GF-D8 (cell line): ENCODE data around the gene MRPL38.
A peak's percentile ranks its signal among the peaks of the same experiment; 100 is the strongest.
"Not testable (repeated sequence)": the region's sequence is repeated elsewhere in the genome, so short reads cannot be mapped to it uniquely, and the experiment has no call there.

Experiments
- DNase-seq: peaks from one replicate; lab custom pipeline; 2025; lab: John Stamatoyannopoulos, UW

MRPL38 gene

DNA sequence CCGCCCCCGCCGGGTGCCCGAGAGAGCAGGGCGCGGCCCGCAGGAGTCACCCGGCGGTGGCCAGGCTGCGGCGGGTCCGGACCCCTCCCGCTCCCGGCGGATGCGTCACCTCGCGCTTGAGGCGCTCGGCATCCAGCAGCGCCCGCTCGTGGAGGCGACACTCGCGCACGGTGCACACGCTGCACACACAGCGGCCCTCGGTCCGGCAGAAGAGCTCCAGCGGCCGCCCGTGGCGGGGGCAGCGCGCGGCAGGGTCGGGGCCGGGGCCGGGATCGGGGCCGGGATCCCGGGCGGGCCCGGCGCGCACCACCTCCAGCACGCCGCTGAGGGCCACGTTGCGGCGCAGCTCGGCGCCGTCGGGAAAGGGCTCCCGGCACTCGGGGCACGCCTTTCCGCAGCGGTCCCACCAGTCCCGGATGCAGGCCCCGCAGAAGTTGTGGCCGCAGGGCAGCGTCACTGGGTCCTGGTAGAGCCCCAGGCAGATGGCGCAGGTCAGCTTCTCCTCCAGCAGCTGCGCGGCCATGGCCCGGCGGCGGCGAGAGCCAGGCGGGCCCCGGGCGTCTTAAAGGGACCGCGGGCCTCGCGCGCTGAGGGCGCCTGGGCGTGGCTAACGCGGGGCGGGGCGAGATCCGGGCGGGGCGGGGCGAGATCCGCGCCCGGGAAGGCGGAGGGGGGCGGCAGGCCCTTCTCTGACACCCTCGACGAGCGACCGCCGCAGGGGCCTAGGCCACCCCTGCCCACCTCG, 8.1 kb downstream of the MRPL38 start, which contains the start of gene TRIM65:
Gene TRIM65 (minus strand): TSS at position 537 of the 745 bp plus-strand sequence. CDS start 14 bp downstream, at position 523.
- DNase-seq, result peak; percentile 36

DNA sequence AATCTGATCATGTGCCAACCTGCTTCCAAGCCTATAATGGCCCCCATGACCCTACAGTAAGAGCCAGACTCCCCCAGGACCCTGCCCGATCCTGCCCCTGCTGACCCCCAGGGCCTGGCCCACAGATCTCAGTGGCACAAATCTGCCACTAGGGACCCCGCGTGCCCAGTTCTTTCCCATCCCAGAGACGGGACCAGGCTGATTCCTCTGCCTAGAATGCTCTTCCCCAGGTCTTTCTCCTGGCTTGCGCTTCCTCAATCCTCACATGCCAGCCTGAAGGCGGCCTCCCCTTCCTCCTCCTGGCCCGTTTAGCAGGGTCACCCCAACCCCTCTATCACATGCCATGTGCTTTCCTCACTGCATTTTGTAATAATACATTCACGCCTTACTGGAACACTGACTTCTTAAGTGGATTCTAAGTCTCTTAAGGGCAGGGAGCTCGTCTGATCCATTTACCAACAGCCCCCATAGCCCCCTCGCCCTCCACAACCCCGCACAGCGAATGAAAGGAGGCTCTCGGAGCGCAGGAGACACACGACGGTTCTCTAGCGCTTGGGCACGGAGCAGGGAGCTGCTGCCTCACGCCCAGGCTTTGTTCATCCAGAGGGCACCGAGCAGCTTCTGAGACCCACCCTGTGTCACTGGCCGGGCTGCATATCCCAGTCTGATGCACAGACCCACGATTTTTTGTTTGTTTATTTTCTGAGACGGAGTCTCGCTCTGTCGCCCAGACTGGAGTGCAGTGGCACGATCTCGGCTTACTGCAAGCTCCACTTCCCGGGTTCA, 9.1 kb downstream of the MRPL38 start:
- DNase-seq, result peak; percentile 9

DNA sequence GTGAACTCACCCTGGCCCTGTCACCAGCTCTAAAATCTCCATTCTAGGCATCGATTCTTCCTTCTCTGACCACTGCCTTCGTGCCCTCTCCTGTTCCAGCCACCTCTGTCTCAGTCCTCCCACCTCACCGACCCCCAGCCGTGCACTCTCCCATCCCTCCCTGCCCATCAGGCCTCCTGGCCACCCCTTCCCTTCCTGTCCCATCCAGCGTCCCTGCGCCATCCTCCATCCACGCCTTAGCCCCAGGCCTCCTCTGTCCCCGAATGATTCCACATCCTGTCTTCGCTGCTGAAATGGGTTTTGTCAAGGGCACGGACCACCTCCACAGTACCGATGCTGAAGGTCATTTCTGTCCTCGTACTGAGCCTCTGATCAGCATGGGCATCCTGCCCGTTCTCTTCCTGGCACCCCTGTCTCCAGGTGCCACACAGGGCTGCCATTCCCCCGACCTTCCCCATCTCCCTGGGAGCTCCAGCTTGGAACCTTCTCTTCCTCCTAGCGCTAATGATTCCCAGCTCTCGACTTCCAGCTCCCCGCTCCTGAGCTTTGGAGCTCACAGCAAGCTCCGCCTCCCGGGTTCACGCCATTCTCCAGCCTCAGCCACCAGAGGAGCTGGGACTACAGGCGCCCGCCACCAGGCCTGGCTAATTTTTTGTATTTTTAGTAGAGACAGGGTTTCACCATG, 10.5 kb downstream of the MRPL38 start:
- DNase-seq, result no peak

DNA sequence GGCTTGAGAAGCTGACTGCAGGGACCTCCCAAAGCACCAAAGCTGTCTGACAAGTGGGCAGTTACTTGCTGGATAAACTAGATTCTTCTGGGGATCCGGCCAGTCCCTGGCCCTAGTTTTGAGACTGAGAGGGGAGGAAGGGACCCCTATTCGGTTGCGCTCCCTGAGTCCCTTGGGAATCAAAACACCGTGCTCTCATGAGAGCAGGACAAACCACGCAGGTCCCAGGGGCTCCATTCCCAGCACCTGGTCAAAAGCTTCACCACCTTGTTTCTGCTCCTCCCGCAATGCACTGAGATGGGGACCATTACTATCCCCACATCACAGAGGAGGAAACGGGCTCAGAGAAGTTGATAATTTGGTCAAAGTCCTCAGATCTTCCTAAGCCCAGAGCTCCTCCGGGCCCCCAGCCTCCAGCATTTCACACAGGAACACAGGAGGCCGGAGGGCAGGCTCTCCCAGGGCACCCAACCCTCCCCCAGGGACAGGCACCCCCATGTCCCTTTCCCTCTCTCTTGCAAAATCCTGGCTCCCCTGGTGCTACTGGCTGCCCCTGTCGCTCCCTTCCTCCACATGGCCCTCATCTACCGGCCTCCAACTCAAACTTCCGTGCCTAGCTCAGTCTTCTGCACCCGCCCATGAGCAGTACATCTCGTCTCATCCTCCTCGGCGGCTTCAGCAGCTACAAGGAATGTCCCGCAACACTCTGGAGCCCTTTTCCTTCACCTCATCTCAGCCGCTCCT, 11.2 kb downstream of the MRPL38 start:
- no peak for DNase-seq

DNA sequence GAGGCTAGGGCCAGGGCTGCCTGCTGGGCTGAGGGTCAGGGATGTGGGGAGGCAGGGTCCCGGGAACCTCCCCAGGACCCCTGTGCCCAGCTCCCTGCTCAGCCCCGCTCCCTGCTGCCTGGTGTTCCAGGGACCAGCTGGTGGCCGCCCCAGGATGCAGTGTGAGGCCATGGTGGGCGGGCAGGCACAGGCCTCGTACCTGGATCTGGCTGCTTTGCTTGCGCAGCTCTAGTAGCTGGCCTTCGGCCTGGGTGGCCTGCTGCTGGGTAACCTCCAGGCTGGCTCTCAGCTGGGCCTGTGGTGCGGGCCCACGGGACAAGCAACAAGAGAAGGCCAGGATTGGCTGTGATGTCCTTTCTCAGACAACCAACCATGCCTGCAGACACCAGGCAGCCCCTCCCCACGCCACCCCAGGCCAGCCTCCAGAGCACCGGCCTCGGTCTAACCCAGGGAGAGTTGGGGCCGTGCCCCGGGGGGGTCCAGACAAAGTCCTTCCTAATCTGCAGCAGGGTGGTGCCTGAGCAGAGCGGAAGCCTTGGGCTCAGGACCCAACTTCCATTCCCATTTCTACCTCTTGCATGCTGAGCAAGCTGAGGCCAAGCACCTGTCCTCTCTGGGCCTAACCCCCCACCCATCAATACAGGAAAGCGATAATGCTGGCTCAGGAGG, 12.0 kb downstream of the MRPL38 start:
- no peak for DNase-seq

DNA sequence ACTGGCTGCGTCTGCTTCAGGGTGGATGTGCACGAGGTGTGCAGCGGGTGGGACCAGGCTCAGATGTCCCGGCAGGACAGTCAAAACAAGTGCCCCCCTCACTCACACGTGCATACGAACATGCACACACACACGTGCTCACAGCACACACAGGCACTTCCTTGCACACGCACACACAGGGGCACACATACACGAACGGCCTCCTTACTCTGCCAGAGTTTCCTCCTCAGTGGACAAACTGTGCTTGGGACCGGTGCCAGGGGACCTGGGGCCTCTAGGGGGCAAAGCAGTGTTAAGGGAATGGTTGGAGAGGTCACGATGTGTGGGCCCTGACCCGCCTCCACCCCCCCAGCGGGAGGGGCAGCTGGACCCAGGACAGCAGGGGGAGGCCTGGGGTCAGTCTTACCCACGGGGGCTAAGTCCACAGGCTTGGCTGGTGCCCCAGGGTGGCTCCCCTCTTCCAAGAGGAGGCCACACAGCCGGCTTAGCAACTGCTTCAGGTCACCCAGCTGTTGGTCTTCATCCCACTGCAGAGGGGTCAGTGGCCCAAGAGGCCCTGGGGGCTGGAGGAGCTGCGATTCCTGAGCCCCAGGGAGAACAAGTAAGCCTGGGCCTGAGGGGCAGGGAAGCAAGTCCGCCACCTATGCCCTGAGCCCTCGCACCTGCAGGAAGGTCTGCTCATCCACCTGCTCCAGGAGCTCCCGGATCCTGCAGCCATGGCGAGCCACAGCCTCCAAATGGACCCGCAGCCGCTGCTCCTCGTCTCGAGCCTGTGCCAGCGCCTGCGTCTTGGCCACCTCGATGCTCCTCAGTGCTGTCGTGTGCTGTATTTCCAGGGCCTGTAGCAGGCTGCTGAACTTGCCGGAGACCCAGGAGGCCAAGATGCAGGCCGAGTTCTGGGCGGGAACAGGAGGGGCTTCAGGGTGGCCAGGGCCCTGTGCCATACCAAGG, 12.8 kb downstream of the MRPL38 start:
- no peak for DNase-seq

DNA sequence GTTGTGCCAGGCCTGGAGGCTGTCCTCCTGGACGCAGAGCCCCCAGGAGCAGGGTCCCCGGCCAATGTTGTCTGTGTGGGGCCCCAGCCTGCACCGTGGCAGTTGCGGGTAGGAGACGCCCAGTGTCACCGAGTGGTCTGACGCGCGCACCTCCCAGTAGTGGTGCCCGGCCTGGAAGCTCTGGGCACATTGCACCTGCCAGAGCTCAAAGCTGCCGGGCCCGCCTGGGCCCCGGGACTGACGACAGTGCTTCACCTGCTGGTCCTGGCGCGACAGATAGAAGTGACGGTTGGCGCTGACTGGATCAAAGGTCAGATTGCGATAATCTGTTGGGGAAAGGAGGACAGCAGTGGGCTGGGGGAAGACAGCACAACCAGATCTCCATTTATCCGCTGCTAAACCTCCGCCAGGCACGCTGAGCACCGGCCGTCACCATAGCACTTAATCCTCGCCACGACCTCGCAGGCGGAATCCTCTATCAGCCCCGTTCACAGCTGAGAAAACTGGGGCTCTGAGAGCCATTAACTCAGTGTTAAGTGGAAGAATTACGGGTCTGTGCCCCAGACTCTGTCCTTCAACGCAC, 13.6 kb downstream of the MRPL38 start:
- no peak for DNase-seq

DNA sequence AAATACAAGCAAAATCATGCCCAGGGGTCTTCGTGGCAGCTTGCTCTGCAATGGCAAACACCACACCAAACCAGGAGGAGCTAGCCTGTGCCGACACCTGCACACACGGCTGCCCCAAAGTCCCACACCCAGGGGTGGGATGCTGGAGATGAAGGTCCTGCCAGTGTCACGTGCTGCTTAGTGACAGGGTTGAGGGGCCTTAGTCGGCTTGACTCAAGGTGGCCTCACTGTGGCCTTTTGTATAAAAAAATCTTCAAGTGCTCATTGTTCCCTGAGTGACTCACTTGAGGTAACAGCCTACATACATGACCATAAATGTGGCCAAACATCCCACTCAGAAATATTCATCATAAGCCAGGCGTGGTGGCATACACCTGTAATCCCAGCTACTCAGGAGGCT, 15.2 kb downstream of the MRPL38 start:
- no peak for DNase-seq

DNA sequence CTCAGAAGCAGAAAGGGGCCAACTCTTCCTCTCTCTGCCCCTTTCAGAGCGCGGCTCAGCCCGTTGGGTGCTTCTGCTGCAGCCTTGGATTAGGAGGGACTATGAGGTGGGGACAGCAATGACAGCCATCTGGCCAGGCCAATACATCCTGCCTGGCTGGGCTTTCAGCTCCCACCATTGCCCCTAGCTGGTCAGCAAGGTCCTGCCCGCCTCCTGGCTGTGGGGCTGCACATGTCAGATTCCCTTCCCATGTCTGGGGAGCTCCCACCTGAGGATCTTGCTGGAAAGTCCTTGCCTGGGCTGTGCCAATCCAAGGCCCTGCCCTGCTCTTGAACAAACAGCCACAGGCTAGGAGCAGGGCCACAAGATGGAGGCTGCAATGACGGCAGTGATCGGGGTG, 16.2 kb downstream of the MRPL38 start:
- DNase-seq, result no peak

DNA sequence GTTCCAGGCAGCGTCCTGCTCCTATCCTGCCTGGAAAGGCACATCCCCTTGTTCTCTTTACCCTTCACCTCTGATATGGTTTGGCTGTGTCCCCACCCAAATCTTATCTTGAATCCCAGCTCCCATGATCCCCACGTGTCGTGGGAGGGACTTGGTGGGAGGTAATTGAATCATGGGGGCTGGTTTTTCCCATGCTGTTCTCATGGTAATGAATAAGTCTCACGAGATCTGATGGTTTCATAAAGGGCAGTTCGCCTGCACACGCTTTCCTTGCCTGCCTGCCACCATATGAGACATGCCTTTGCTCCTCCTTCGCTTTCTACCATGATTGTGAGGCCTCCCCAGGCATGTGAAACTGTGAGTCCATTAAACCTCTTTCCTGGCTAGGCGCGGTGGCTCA, 18.8 kb downstream of the MRPL38 start:
- not testable (repeated sequence) for DNase-seq

DNA sequence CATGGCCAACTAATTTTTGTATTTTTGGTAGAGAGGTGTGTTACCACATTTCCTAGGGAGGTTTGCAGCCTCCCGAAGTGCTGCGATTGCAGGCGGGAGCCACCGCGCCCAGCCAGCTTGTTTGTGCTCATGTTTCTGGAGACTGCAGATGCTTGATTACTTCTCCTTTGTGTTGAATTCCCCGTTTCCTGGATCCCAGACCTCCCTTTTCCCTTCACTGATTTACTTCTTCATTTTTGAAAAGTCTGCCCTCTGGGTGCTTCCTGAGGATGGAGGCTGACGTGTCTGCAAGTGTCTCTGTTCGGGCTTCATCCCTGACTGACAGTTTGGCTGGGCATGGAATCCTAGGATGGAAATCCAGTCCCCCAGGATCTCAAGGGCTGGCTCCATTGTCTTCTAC, 19.3 kb downstream of the MRPL38 start:
- DNase-seq, result no peak

DNA sequence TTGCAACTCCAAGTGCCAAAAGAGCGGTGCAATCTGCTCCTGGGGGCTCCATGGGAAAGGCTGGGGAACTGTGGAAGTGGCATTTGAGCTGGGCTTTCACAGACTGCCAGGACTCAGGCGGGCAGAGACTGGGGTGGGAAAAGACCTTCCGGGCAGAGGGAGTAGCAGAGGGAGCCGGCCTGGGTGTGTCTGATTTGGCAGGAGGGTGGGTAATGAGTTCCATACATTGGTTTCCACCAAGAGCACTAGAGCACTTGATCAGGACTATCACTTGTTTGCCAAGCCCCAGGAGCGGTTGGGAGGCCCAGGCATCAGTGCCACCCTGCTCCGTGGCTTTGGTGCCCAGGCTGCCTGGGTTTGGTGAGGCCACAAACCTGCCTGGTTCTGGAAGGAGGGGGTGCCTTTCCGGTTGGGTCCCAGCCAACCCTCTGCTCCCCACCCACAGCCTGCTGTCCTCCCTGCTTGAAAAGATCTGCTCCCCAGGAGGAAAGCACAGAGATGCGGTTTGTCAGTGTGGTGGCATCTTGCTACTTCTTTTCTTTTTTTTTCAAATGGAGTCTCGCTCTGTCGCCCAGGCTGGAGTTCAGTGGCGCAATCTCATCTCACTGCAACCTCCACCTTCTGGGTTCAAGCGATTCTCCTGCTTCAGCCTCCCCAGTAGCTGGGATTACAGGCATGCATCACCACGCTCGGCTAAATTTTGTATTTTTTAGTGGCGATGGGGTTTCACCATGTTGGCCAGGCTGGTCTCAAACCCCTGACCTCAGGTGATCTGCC, 22.8 kb downstream of the MRPL38 start:
- DNase-seq, result no peak

DNA sequence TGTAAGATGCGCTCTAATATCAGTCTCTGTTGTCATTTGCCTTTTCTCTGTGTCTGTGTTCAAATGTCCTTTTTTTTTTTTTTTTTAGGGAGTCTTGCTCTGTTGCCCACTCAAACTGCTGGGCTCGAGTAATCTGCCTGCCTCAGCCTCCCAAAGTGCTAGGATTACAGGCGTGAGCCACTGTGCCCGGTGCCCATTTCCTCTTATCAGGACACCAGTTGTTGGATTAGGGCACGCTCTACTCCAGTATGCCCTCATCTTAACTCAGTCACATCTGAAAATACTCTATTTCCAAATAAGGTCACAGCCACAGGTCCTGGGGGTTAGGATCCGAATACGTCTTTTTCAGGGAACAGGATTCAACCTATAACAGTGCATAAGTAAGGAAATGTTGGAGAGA, 24.4 kb downstream of the MRPL38 start:
- no peak for DNase-seq

DNA sequence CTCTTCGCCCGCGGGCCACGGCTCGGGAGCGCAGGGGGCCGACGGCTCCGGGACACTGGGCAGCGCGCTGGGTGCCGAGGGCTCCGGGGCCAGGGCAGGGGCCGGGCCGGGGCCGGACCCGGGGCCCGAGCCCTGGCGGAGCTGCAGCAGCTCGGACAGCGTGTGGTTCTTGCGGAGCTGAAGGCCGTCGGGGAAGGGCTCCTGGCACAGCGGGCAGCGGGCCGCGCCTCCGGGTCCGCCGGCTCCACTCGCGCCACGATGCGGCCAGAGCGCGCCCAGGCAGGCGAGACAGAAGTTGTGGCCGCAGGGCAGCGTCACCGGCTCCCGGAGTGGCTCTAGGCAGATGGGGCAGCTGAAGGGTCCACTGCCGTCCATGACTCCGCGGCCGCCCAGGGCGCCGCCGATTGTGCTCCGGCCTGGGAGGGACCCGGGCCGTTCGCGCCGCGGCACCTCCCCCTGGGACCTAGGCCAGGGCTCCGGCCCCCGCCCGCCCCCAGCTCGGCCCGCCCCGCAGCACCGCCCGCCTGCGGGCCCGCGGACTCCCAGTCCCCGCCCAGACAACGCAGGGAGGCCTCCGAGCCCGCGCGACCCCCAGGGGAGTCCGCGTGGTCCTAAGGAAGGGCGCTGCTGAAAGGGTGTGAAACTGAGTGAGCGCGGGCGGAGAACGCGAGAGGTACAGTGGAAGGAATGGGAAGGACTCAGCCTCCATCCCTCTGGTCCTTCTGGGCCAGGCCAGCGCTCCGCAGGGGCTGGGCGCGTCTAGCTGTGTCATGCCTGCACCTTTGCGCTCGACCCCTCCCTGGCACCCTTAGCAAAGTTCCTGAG, 26.3 kb downstream of the MRPL38 start, which contains the start of gene TRIM47:
Gene TRIM47 (minus strand): TSS at position 408 of the 825 bp plus-strand sequence. CDS start 33 bp downstream, at position 375.
- no peak for DNase-seq

DNA sequence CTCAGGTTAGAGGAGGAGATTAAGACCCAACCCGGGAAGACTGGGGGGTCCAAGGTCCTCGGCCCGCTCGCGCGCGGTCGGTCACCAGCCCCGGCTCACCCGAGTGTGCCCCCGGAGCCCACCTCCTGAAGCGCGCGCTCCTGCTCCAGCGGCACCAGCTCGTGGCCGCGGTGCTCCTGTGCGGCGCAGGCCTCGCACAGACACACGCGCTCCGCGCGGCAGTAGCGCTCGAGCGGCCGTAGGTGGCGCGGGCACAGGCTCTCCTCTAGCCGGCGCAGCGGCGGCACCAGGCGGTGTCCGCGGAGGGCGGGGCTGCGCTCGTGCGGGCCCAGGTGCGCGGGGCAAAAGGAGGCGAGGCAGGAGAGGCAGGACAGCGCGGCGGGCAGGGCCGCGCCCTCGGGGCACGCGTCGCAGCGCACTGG, 26.9 kb downstream of the MRPL38 start:
- peak; percentile 18 for DNase-seq

DNA sequence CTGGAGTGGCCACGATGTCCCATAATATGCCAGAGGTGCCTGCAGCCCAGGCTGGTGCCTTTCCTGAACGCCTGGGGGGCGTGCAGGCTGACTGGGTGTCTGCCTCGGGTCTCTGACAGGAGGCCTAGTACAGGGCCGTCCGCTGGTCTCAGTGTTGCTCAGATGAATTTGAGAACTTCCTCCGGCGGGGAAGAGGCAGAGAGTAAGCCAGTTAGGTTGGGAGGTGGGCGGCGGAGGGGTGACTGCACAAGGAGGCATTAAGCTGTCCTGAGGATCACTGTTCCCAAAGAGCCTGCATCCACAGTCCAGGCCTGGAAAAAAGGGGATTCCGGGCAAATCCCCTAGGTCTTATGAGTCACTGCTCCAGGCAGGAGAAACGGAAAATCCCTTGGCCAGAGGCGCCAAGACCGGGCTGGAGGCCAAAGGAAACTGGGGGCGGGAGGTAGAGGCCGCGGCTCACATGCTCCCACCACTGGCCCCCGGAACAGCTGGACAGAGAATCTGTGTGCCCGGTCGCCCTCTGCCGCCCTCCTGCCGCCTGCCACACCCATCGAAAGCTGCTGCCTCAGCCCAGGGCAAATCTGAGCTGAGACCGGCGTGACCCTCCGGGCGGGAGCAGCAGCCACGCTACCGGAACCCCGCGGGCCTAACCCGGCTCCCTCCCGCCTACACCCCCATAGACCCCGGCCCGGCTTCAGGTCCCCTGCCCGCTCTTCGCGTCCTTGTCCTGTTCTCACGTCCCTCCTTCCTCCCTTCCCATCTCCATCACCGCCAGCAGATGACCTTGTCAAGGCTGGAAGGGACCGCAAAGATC, 27.5 kb downstream of the MRPL38 start:
- DNase-seq, result no peak
